ENCODE data around the gene TSHR.
"Not testable (repeated sequence)": the region's sequence is repeated elsewhere in the genome, so short reads cannot be mapped to it uniquely, and the experiment has no call there.

Gene TSHR

GRCh38 chr14:80955416-80955941 is at the start of gene TSHR:
Gene TSHR, plus strand, starts transcription at chr14:80955621. Its CDS starts 60 bp downstream, at chr14:80955681.
- DNase-seq: peak; percentile 17

DNA sequence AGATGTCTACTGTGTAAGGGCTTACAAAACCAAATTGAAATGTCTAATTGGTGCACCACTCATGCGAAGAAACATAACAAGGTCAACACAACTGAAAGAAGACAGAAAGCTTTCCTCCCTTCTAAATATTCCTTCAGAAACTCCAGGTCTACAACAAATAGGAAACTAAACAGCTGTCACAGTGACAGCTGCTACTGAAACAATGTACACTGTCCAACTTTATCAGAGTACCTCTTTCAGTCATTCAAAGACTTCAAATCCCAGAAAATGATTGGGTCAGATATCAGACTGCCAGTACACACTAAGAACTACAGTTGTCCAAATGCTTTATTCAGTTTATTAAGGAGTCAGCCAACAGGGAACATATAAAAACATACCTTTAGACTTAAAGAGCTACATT is 49.1 kb upstream of the TSHR start:
- no peak for DNase-seq

- no peak for DNase-seq
Observed at GRCh38 chr14:80906946-80907345, 48.5 kb upstream of the TSHR start.

DNA sequence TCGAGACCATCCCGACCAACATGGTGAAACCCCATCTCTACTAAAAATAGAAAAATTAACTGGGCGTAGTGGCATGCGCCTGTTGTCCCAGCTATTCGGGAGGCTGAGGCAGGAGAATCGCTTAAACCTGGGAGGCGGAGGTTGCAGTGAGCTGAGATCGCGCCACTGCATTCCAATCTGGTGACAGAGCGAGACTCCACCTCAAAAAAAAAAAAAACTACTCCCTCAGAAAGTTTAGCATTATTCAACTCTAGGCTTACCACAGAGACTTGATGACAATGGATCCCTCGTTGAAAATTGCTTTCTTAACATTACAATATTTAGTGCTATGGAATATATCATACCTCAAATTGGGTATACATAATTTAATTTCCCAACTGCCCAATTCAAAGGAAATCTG is 43.4 kb upstream of the TSHR start:
- not testable (repeated sequence) for DNase-seq

DNA sequence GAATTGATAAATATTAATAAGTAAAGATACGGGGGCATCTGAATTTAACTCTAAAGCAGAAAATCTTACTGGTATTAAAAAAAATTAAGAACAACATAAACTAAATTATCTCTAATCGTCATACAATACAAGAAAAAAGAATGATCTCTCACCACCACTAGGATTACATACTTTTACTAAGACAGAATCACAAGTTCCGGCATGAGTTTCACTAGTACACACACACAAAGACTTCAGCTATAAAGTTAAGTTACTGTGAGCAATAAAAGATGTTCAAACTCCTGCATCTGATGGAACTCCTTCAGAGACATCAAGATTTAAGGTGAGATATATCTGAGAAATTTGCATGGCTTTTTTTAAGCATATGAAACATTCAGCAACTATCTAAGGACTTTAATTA is 35.8 kb upstream of the TSHR start:
- no peak for DNase-seq

GRCh38 chr14:80923368-80923767 is 32.1 kb upstream of the TSHR start:
- DNase-seq: no peak

- DNase-seq: no peak
Observed at GRCh38 chr14:80924365-80925103, 30.9 kb upstream of the TSHR start.

DNA sequence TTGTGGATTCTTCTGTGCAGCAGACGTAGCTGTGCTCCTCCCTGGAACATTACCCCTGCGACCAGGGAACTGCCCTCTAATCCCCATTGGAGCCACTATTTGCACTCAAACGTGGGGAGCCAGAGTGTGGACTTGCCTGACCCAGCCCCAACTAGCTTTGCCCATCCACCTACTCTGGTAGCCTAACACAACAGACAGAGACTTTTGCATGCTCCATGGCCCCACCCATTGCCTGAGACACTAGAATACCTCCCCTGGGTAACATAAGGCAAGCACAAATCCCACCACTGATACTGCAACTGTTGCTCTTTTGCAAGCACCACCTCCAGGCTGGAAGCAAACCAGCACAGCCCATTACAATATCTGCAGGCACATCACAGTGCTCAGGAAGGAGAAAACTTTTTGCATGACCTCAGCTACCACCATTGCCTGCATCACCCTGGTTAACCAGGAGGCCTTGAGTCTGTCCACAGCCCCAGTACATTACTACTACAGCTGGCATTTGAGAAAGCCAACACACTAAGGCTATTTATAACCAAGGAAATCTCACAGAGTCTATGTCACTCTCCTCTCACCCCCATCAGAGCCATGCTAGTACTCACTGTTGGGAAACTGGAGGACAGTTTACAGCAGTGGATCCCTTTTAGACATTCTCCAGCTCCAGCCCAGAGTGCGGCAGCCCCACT is 28.9 kb upstream of the TSHR start:
- DNase-seq: no peak

DNA sequence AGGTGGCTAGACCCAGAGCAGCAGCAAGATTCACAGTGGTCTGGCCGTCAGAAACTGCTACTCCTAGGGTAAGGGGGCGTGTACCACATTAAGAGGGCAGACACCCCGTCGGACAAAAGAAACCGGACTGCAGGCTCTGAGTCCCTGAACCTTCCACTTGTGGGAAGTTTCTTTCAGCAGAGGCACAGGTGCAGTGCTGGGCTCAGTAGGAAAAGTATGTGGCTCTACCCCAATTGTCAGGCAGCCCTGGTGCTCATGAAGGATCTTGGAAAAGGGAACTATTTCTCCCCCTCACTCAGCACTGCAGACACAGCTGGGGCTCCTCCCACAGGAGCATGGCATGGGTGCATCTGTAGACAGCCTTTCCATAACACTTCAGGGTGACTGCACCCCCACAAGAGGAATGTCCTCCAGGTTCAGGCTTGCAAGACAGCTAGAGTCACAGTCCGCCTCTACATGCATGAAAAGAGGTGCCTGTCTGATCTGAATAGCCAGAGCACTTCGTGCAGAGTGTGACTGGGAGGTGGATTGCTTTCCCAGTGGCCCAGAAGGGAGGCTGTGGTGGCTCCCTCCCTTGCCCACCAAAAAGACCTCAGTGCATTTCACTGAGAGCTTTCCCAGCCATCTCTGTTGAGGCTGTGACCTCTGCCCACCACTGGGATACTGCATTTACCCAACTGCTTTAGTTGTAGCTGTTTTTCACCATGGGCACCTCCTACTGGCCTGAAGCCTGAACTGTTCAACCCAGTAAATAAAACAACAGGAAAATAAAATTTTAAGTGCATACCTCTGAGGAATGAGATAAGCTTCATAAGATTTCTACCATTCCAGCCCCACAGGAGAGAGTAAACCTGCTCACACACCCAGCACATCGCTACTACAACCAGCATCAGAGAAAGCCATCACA is 28.1 kb upstream of the TSHR start:
- no peak for DNase-seq

GRCh38 chr14:80930095-80930494 is 25.3 kb upstream of the TSHR start:
- DNase-seq: no peak

GRCh38 chr14:80930836-80931389 is 24.5 kb upstream of the TSHR start:
- peak; percentile 74 for DNase-seq

DNA sequence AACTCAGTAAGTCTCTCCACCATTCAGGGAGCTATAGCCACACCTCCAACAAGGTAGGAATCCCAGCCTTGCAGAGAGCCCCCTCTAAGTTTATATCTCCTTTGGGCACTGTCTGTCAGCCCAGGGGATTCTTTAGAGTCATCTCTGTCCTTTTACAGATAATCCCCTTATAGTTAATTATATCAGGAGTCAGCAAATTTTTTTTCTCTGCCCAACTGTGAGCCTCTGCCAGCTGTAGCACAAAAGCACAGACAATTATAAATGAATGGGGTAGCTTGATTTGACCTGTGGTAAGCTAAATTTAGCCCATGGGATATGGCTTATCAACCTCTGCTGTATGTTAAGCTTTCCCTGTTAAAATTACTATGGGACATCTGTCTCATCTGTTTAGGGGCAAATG is 22.1 kb upstream of the TSHR start:
- DNase-seq: no peak

DNA sequence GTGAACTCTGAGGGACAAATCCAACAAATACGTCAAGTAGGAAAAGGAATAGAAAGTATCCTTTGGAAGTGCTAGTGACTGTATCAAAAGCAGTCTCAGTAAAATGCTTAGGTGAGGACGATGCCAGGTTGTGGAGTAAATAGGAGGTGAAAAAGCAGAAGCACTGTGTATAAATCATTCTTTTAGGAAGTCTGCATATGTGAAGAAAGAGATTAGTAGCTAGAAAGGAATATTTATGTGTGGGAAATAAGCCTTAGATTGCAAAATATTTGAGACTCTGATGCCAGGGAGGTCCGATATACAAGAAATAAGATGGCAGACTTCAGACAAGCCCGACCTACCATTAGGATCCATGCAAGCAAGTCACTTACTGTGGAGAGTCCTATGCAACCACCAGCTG is 21.7 kb upstream of the TSHR start:
- no peak for DNase-seq

GRCh38 chr14:80940146-80940545 is 15.3 kb upstream of the TSHR start:
- DNase-seq: no peak

- peak; percentile 91 for DNase-seq
Observed at GRCh38 chr14:80941241-80942185, 13.9 kb upstream of the TSHR start, which contains the start of gene CEP128. Gene CEP128, minus strand, starts transcription at chr14:80941738.

- no peak for DNase-seq
Observed at GRCh38 chr14:80942191-80942600, 13.2 kb upstream of the TSHR start.

DNA sequence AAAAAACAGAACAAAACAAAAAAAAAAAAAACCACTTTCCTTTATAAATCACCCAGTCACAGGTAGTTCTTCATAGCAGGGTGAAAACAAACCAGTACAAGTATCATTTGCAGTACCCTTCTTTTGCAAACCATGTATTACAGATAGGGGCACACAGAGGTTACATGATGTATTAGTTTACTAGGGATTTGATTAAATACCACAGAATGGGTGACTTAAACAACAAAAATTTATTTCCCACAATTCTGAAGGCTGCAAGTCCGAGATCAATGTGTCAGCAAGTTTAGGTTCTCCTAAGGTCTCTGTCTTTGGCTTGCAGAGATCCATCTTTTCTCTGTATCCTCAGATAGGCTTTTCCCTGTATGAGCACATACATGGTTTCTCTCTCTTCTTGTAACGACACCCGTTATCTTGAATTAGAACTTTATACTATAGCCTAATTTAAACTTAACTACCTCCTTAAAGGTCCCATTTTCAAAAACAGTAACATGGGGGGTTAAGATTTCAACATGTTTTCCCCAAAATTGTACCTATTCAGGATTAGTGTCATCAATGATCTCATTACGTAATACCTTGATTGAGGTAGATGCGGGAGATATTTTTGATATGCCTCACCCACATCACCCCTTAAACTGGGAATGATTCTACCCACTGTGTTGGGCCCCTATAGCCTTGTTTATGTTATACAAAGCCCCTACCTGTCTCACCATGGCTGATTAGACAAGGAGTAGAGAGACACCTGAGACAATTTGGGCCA is 10.4 kb upstream of the TSHR start:
- DNase-seq: no peak

DNA sequence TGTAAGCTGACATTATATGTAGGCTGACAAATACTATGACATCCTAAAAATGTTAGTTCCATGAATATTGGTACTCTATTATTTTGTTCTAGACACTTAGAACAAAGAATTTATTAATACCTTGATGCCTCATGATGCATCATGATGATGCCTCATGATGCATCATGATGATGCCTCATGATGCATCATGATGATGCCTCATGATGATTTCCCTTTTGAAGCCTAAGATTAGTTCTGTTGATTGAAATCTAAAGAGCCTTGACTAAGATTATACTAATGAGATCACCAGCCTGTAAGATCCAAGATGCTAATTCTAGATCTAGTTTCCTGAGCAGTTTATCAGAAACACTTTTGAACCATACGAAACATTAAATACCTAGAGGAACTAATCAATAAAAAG is 9.2 kb upstream of the TSHR start:
- no peak for DNase-seq

DNA sequence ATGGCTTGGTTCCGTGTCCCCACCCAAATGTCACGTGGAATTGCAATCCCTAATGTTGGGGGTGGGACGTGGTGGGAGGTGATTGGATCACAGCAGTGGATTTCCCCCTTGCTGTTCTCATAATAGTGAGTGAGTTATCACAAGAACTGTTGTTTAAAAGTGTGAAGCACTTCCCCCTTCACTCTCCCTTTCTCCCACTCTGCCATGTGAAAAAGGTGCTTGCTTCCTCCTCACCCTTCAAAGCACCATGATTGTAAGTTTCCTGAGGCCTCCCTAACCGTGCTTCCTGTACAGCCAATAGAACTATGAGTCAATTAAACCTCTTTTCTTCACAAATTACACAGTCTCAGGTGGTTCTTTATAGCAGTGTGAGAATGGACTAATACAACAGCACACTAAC is 8.6 kb upstream of the TSHR start:
- no peak for DNase-seq

GRCh38 chr14:80948291-80948690 is 7.1 kb upstream of the TSHR start:
- DNase-seq: no peak

- no peak for DNase-seq
Observed at GRCh38 chr14:80951491-80951890, 3.9 kb upstream of the TSHR start.
